Activated T-cell treated with anti-CD3 and anti-CD28 coated beads, Interleukin-2, amount 50 U/mL, for 1 hour (primary cell): ENCODE results near the gene HTR7.
"Not testable (repeated sequence)": the region's sequence is repeated elsewhere in the genome, so short reads cannot be mapped to it uniquely, and the experiment has no call there.

ENCODE experiments used
- DNase-seq: peaks from one replicate; pipeline ENCODE4 v3.0.0-alpha.2; 2020

Gene HTR7

GRCh38 chr10:90856964-90857634 lies 740 bp downstream of the HTR7 start:
- DNase-seq: no peak

DNA sequence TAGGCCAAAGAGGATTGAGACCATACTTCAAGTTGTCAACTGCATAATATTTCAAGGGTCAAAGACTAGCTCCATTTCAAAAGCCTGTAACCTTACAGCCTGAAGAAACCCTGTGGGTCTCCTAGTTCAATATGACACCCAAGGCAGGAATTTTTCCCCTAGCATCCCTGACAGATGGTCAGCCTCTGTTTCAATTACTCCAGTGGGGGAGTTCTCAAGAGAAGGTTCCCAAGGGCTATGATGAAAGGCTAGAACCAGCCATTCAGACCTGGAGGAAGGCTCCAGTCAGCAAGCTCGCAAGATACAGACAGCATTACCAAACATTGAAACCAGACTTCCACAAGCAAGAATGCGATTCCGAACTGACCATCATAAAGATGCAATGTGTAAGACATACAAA lies 1.6 kb downstream of the HTR7 start:
- DNase-seq: no peak

- DNase-seq: no peak
Measured at GRCh38 chr10:90855126-90855525, 2.7 kb downstream of the HTR7 start.

- DNase-seq: no peak
Measured at GRCh38 chr10:90849956-90850749, 7.7 kb downstream of the HTR7 start.

DNA sequence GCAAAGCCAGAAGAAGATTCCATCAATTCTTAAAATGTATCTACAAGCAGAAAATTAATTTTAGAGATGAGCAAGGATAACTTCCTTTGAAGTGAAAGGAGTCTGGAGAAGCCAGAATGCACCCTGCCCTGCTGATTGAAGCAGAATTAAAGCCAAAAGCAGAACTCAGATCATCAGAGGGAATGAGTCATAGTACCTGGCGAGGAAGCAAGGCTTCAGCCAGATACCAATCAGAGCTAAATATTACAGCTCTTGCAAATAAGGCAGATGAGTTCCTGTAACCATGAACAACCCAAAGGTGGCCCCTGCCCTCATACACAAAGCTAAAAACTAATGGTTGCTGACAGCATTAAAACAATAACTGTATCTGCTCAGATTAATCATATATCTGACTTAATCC lies 10.4 kb downstream of the HTR7 start:
- no peak for DNase-seq

- DNase-seq: no peak
Measured at GRCh38 chr10:90846746-90847145, 11.1 kb downstream of the HTR7 start.

DNA sequence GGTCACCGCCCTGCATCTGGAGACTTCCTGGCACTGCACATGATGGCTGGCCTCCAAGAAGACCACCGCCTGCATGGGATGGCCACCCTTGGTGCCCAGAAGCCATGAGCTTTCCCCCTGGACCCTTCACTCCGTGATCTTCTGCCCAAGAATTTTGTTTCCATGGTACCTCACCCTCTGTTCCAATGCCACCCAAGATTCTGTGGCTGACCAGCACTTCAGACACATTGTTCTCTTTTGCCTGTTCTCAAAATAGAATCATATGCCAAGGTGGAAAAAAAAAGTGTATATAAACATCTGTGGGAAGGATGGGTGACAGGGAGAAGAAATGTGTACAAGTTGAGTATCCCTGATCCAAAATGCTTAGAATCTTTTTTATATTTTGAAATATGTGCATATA lies 12.1 kb downstream of the HTR7 start:
- DNase-seq: no peak

- no peak for DNase-seq
Measured at GRCh38 chr10:90842725-90843124, 15.1 kb downstream of the HTR7 start.

- no peak for DNase-seq
Measured at GRCh38 chr10:90837486-90837885, 20.4 kb downstream of the HTR7 start.

- DNase-seq: no peak
Measured at GRCh38 chr10:90834326-90834725, 23.5 kb downstream of the HTR7 start.

DNA sequence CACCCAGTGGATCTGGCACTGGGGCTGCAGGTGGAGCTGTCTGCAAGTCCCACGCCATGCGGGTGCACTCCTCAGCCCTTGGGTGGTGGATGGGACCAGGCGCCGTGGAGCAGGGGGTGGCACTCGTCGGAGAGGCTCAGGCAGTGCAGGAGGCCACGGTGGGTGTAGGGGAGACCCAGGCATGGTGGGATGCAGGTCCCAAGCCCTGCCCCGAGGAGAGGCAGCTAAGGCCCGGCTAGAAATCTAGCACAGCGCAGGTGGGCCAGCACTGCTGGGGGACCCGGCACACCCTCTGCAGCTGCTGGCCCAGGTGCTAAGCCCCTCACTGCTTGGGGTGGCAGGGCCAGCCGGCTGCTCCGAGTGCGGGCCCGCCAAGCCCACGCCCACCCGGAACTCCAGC lies 25.7 kb downstream of the HTR7 start:
- no peak for DNase-seq

GRCh38 chr10:90822508-90822907 lies 35.3 kb downstream of the HTR7 start:
- DNase-seq: no peak

- DNase-seq: not testable (repeated sequence)
Measured at GRCh38 chr10:90821864-90822263, 36.0 kb downstream of the HTR7 start.

DNA sequence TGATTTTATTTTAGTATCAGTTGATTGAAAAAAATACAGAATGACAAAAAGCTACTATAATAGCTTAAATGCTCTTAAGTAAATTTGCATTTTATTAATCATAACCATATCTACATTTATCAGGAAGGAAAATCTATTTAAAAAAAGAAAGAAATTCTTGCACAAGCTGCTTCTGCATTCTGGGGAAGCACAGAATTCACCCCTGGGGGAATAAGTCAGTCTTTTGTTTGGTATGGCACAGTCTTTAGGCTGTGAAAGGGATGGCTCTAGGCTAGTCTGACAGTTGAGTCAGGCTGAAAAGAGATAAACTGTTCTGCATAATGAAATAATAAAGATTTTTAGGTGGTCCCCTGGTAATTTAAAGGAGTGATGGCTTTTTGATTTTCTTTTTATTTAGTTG lies 37.9 kb downstream of the HTR7 start:
- no peak for DNase-seq

DNA sequence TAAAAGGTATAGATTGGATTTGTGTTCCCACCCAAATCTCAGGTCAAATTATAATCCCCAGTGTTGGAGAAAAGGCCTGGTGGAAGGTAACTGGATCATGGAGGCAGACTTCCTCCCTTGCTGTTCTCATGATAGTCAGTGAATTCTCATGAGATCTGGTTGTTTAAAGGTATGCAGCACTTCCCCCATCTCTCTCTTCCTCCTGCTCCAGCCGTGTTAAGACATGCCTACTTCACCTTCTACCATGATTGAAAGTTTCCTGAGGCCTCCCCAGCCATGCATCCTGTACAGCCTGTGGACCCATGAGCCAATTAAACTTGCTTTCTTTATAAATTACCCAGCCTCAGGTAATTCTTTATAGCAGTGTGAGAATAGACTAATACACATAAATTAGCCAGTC lies 39.1 kb downstream of the HTR7 start:
- DNase-seq: no peak

GRCh38 chr10:90817128-90817889 lies 40.5 kb downstream of the HTR7 start:
- no peak for DNase-seq

- DNase-seq: no peak
Measured at GRCh38 chr10:90816466-90816865, 41.4 kb downstream of the HTR7 start.

DNA sequence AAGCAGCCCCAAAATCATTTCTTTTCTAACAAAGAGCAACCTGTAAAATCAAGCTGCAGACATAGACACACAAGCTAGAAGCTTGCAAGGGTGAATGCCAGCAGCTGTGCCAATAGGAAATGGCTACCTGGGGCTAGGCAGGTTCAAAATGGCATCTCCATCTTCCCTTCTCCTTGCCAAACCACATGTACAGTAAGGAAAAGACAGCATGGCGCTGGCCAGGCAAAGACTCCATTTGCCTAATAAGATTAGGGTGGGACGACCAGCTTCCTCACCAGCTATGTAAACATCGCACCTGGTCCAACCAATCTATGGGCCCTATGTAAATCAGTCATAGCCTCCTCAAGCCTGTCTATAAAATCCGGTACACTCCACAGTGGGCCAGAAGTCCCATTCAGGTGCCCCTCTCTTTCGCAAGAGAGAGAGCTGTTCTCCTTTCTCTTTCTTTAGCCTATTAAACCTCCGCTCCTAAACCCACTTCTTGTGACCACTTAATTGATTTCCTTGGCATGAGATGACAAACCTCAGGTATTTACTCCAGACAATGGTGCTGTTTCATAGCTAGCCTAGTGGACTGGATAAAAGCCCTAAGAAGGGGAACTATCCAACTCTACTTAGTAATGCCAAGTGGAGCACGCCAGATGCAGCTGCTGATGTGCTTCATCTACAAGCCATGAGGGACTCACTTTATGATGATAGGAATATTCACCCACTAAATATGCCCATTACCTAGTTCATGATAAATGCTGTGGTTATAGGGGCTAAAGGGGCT lies 44.1 kb downstream of the HTR7 start:
- DNase-seq: no peak

DNA sequence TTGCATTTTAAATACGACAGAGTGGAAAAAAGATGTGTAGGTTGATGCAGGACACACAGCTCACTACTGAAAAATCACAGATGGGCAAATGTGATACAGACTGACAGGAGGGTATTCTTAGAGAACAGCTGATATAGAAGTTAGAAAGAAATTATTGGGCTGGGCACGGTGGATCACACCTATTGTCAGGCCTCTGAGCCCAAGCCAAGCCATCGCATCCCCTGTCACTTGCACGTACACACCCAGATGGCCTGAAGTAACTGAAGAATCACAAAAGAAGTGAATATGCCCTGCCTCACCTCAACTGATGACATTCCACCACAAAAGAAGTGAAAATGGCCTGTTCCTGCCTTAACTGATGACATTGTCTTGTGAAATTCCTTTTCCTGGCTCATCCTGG lies 50.7 kb downstream of the HTR7 start:
- DNase-seq: not testable (repeated sequence)

GRCh38 chr10:90806677-90807076 lies 51.2 kb downstream of the HTR7 start:
- DNase-seq: no peak

DNA sequence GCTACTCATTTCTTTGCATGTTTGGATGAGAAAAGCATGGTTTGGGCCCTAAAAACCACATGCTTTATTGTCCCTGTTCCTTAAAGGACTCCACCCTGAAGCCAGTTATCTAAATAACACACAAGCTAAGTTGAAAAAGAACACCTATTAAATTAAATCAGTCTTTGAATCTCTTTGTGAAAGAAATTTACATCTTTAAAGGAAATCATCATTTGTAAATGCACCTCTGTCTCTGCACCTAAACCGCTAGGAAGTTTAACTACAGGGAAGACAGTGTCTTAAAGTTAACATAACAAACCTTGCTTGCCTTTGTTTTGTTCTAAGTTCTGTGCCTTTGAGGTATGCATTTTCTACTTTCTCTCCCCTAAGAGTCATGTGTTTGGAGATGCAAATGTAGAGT lies 52.6 kb downstream of the HTR7 start:
- DNase-seq: no peak

GRCh38 chr10:90804354-90804753 lies 53.5 kb downstream of the HTR7 start:
- no peak for DNase-seq

- DNase-seq: no peak
Measured at GRCh38 chr10:90801608-90802007, 56.2 kb downstream of the HTR7 start.
